Upper lobe of left lung (tissue), 6 donors: Measurements from ENCODE around the gene ALDH1A1. TPM values are rescaled to one million over a fixed set of nuclear protein-coding genes. Genes with fewer than 3 reads are reported as not detected.

Experiments used
- ATAC-seq, 2 donors: fragments of 200-7000 bp; cut with Tn5 transposase; one replicate each; pipeline ENCODE4 v1.9.1; 2022; ENCODE audit warnings: mild to moderate bottlenecking in 2 of 2, moderate library complexity in 2 of 2; ENCODE audit not compliant: low FRiP score in 2 of 2
- DNase-seq, 2 donors: peaks; one replicate each; pipeline ENCODE4 v3.0.0-alpha.2; 2019 to 2020
- H3K27ac ChIP-seq, 4 donors: fragments of 200-600 bp; sonication (generic); one replicate each; pipeline ENCODE4 v1.5.1; 2016 to 2019
- H3K27me3 ChIP-seq, 4 donors: fragments of 200-600 bp; sonication (generic); one replicate each; pipeline ENCODE4 v1.5.1; 2017 to 2019
- H3K36me3 ChIP-seq, 4 donors: fragments of 200-600 bp; sonication (generic); one replicate each; pipeline ENCODE4 v1.5.1; 2016 to 2019
- H3K4me1 ChIP-seq, 4 donors: fragments of 200-600 bp; sonication (generic); one replicate each; pipeline ENCODE4 v1.5.1; 2018 to 2019
- H3K4me3 ChIP-seq, 4 donors: fragments of 200-600 bp; sonication (generic); one replicate each; pipeline ENCODE4 v1.5.1; 2017 to 2019; ENCODE audit warnings: mild to moderate bottlenecking in 2 of 4, moderate library complexity in 1 of 4
- H3K9me3 ChIP-seq, 4 donors: fragments of 200-600 bp; sonication (generic); one replicate each; pipeline ENCODE4 v1.5.1; 2018 to 2019
- CTCF ChIP-seq, 6 experiments: fragments of 450-650 bp in 4 of 6; fragments of 200-600 bp in 2 of 6; sonication (generic) in 2 of 6; IDR thresholded peaks; one replicate each; pipeline ENCODE4 v1.5.1; 2016 to 2019; ENCODE audit warnings: antibody characterized with exemption in 6 of 6
- EP300 ChIP-seq, 4 donors: sonication (generic); formaldehyde crosslinking; IDR thresholded peaks; one replicate each; pipeline ENCODE4 v1.5.1; 2017; ENCODE audit warnings: antibody characterized with exemption in 4 of 4, control low read depth in 2 of 4
- POLR2A ChIP-seq, 4 donors: fragments of 450-650 bp; IDR thresholded peaks; one replicate each; pipeline ENCODE4 v1.5.1; 2016 to 2017; ENCODE audit warnings: antibody characterized with exemption in 4 of 4, mild to moderate bottlenecking in 2 of 4
- POLR2AphosphoS5 ChIP-seq, 2 donors: sonication (generic); formaldehyde crosslinking; IDR thresholded peaks; one replicate each; pipeline ENCODE4 v1.5.1; 2017; ENCODE audit warnings: antibody characterized with exemption in 2 of 2
- WGBS, 2 donors: methylation state at CpG; one replicate each; pipeline ENCODE4 v1.1.5; 2017 to 2018; 5-methylcytosine and 5-hydroxymethylcytosine counted together
- total RNA-seq, 6 donors: library from RNA; depleted of rRNA in 4 of 6; stranded (reverse); fragments of >200 nt in 4 of 6; gene quantifications; one replicate each; pipeline versions ENCODE4 v1.1.0 to v1.2.1, GENCODE V29; 2016 to 2021
- donor health status: DM: no; HTN: no; CAD: no; lungs with moderate emphysema.
- donor health status: DM: no; HTN: yes; CAD: no; lungs with severe emphysema.

The ALDH1A1 gene
- total RNA-seq, 6 donors from 2014 or later = 81.7 to 230 (median 137) TPM

- Histone ChIP-seq H3K27ac (no peak overlapping the region), H3K9me3 (no peaks in the 10 kb centered on the region), H3K36me3 (peaks cover 0 to 11% (median 0%) of the 10 kb centered on the region in 4 donors), H3K4me3 (no peak overlapping the region), H3K27me3 (no peaks in the 10 kb centered on the region), H3K4me1 (peaks cover 0 to 8% (median 2%) of the 10 kb centered on the region in 4 donors)
- ATAC-seq = peak in 1 of 2 donors; percentile 61
- TF ChIP-seq EP300 (IDR thresholded peaks at IDR 0.05) (no peak), POLR2AphosphoS5 (IDR thresholded peaks at IDR 0.05) (no peak), CTCF (IDR thresholded peaks at IDR 0.05) (no peak), POLR2A (IDR thresholded peaks at IDR 0.05) (no peak)
- no peak for DNase-seq
Observed at GRCh38 chr9:72931897-72932296, 21.0 kb downstream of the ALDH1A1 start.

GRCh38 chr9:72931437-72931836, 21.4 kb downstream of the ALDH1A1 start:
- Histone ChIP-seq H3K36me3 (peaks cover 0 to 11% (median 0%) of the 10 kb centered on the region in 4 donors), H3K4me3 (no peak overlapping the region), H3K9me3 (no peaks in the 10 kb centered on the region), H3K27ac (no peak overlapping the region), H3K27me3 (no peaks in the 10 kb centered on the region), H3K4me1 (peaks cover 0 to 8% (median 2%) of the 10 kb centered on the region in 4 donors)
- TF ChIP-seq EP300 (IDR thresholded peaks at IDR 0.05) = peak in 1 of 4 donors; percentile 58
- TF ChIP-seq POLR2AphosphoS5 (IDR thresholded peaks at IDR 0.05) = peak in 1 of 2 donors; percentile 12
- no peak for TF ChIP-seq CTCF (IDR thresholded peaks at IDR 0.05)
- TF ChIP-seq POLR2A (IDR thresholded peaks at IDR 0.05) = no peak
- no peak for DNase-seq
- 50 to 58% methylated on average over 1 of the region's 1 CpG for WGBS, 2 donors
- peak in 1 of 2 donors; percentile 75 for ATAC-seq

GRCh38 chr9:72930828-72931227, 22.0 kb downstream of the ALDH1A1 start:
- Histone ChIP-seq H3K27me3 (no peaks in the 10 kb centered on the region), H3K27ac (no peak overlapping the region), H3K36me3 (peaks cover 0 to 11% (median 0%) of the 10 kb centered on the region in 4 donors), H3K4me1 (peaks cover 0 to 8% (median 2%) of the 10 kb centered on the region in 4 donors), H3K9me3 (no peaks in the 10 kb centered on the region), H3K4me3 (no peak overlapping the region)
- no peak for ATAC-seq
- no peak for DNase-seq
- WGBS, 2 donors = 92 to 97% methylated on average over 10 of the region's 10 CpGs
- TF ChIP-seq EP300 (IDR thresholded peaks at IDR 0.05) (no peak), POLR2AphosphoS5 (IDR thresholded peaks at IDR 0.05) (no peak), CTCF (IDR thresholded peaks at IDR 0.05) (no peak), POLR2A (IDR thresholded peaks at IDR 0.05) (no peak)

GRCh38 chr9:72929542-72929941, 23.3 kb downstream of the ALDH1A1 start:
- Histone ChIP-seq H3K27me3 (no peaks in the 10 kb centered on the region), H3K4me3 (no peak overlapping the region), H3K36me3 (peaks cover 0 to 11% (median 0%) of the 10 kb centered on the region in 4 donors), H3K27ac (no peak overlapping the region), H3K9me3 (no peaks in the 10 kb centered on the region), H3K4me1 (peaks cover 3 to 11% (median 7%) of the 10 kb centered on the region in 4 donors)
- WGBS, 2 donors = 96 to 100% methylated on average over 1 of the region's 1 CpG
- DNase-seq (no peak), ATAC-seq (no peak)
- TF ChIP-seq POLR2A (IDR thresholded peaks at IDR 0.05) (no peak), EP300 (IDR thresholded peaks at IDR 0.05) (no peak), CTCF (IDR thresholded peaks at IDR 0.05) (no peak), POLR2AphosphoS5 (IDR thresholded peaks at IDR 0.05) (no peak)

- no peaks in the 10 kb centered on the region for H3K27me3 ChIP-seq
- H3K27ac ChIP-seq = no peak overlapping the region
- DNase-seq (no peak), ATAC-seq (no peak)
- H3K36me3 ChIP-seq = peaks cover 0 to 16% (median 0%) of the 10 kb centered on the region in 4 donors
- WGBS, 2 donors = 83 to 85% methylated on average over 4 of the region's 4 CpGs
- TF ChIP-seq CTCF (IDR thresholded peaks at IDR 0.05) (no peak), POLR2AphosphoS5 (IDR thresholded peaks at IDR 0.05) (no peak), EP300 (IDR thresholded peaks at IDR 0.05) (no peak), POLR2A (IDR thresholded peaks at IDR 0.05) (no peak)
- no peaks in the 10 kb centered on the region for H3K9me3 ChIP-seq
- no peak overlapping the region for H3K4me3 ChIP-seq
- H3K4me1 ChIP-seq = peaks cover 3 to 11% (median 7%) of the 10 kb centered on the region in 4 donors
Observed at GRCh38 chr9:72928042-72928507, 24.8 kb downstream of the ALDH1A1 start.
